ENCODE results near the gene NPM3.

GRCh38 chr10:101772895-101773761 lies 10.1 kb downstream of the NPM3 start:
- TF ChIP-seq, protein P1, sequence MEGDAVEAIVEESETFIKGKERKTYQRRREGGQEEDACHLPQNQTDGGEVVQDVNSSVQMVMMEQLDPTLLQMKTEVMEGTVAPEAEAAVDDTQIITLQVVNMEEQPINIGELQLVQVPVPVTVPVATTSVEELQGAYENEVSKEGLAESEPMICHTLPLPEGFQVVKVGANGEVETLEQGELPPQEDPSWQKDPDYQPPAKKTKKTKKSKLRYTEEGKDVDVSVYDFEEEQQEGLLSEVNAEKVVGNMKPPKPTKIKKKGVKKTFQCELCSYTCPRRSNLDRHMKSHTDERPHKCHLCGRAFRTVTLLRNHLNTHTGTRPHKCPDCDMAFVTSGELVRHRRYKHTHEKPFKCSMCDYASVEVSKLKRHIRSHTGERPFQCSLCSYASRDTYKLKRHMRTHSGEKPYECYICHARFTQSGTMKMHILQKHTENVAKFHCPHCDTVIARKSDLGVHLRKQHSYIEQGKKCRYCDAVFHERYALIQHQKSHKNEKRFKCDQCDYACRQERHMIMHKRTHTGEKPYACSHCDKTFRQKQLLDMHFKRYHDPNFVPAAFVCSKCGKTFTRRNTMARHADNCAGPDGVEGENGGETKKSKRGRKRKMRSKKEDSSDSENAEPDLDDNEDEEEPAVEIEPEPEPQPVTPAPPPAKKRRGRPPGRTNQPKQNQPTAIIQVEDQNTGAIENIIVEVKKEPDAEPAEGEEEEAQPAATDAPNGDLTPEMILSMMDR (IDR thresholded peaks at IDR 0.05), result no peak
- TF ChIP-seq NRF1 (IDR thresholded peaks at IDR 0.05; ENCODE audit: low read depth, low read length) (no peak), RCOR1 (IDR thresholded peaks at IDR 0.05; ENCODE audit: low read length) (no peak), SIN3A (IDR thresholded peaks at IDR 0.05; ENCODE audit: borderline replicate concordance, low read depth, low read length) (no peak), FOXM1 (IDR thresholded peaks at IDR 0.05; ENCODE audit: low read depth) (no peak), JUND (IDR thresholded peaks at IDR 0.05) (no peak), TAF1 (IDR thresholded peaks at IDR 0.05; ENCODE audit: borderline replicate concordance, low read depth, low read length) (no peak), POLR2AphosphoS5 (IDR thresholded peaks at IDR 0.05; ENCODE audit: low read depth, low read length) (no peak), MXI1 (IDR thresholded peaks at IDR 0.05; ENCODE audit: low read depth, low read length) (no peak), REST (IDR thresholded peaks at IDR 0.05; ENCODE audit: low read depth, low read length) (no peak), EP300 (IDR thresholded peaks at IDR 0.05; ENCODE audit: borderline replicate concordance in 1 of 2, low read depth in 1 of 2, low read length in 1 of 2) (no peak), CHD2 (IDR thresholded peaks at IDR 0.05; ENCODE audit: low read length, partially characterized antibody) (no peak)
- TF ChIP-seq, protein P2, sequence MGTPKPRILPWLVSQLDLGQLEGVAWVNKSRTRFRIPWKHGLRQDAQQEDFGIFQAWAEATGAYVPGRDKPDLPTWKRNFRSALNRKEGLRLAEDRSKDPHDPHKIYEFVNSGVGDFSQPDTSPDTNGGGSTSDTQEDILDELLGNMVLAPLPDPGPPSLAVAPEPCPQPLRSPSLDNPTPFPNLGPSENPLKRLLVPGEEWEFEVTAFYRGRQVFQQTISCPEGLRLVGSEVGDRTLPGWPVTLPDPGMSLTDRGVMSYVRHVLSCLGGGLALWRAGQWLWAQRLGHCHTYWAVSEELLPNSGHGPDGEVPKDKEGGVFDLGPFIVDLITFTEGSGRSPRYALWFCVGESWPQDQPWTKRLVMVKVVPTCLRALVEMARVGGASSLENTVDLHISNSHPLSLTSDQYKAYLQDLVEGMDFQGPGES (IDR thresholded peaks at IDR 0.05; ENCODE audit: low read depth, low read length), result no peak
- TF ChIP-seq, protein P3, sequence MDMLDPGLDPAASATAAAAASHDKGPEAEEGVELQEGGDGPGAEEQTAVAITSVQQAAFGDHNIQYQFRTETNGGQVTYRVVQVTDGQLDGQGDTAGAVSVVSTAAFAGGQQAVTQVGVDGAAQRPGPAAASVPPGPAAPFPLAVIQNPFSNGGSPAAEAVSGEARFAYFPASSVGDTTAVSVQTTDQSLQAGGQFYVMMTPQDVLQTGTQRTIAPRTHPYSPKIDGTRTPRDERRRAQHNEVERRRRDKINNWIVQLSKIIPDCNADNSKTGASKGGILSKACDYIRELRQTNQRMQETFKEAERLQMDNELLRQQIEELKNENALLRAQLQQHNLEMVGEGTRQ (IDR thresholded peaks at IDR 0.05; ENCODE audit: borderline replicate concordance, low read depth, low read length), result no peak

Data from SK-N-SH (cell line).